Neural cell (in vitro differentiated cells): ENCODE results near the gene HDAC9. TPM values are rescaled to one million over a fixed set of nuclear protein-coding genes. Genes with fewer than 3 reads are reported as not detected.

Source experiments
- H2AFZ ChIP-seq: fragments of 200-600, 300-800 bp; sonication (generic), shearing (Covaris generic); 2 replicates; pipeline ENCODE4 v1.6.0; 2014; ENCODE audit warnings: low read depth, mild to moderate bottlenecking, antibody characterized with exemption, low read length, moderate library complexity
- H3F3A ChIP-seq: fragments of 200-600 bp; shearing (Covaris generic); 2 replicates; pipeline ENCODE4 v1.6.1; 2016; ENCODE audit warnings: mild to moderate bottlenecking, moderate library complexity, mixed read lengths, antibody characterized with exemption, low read length; ENCODE audit not compliant: insufficient read depth, poor library complexity, severe bottlenecking
- H3K27ac ChIP-seq: fragments of 200-600, 300-800 bp; sonication (generic), shearing (Covaris generic); 2 replicates; pipeline ENCODE4 v1.5.1; 2014; ENCODE audit warnings: mild to moderate bottlenecking, low read length, moderate library complexity
- H3K27me3 ChIP-seq: fragments of 300-800, 200-600 bp; sonication (generic), shearing (Covaris generic); 2 replicates; pipeline ENCODE4 v1.6.0; 2014; ENCODE audit warnings: mild to moderate bottlenecking, low read depth, low read length, moderate library complexity; ENCODE audit not compliant: insufficient read depth
- H3K36me3 ChIP-seq: fragments of 300-800, 200-600 bp; sonication (generic), shearing (Covaris generic); 2 replicates; pipeline ENCODE4 v1.5.1; 2014; ENCODE audit warnings: mild to moderate bottlenecking, antibody characterized with exemption, low read length, moderate library complexity; ENCODE audit not compliant: insufficient read depth
- H3K4me2 ChIP-seq: fragments of 300-800, 200-600 bp; sonication (generic), shearing (Covaris generic); 2 replicates; pipeline ENCODE4 v1.6.0; 2014; ENCODE audit warnings: mild to moderate bottlenecking, low read length
- H3K4me3 ChIP-seq: fragments of 300-800, 200-600 bp; sonication (generic), shearing (Covaris generic); 2 replicates; pipeline ENCODE4 v1.5.1; 2014; ENCODE audit warnings: mild to moderate bottlenecking, low read length, moderate library complexity
- H3K79me2 ChIP-seq: fragments of 200-600 bp; shearing (Covaris generic); replicated peaks from 2 replicates; pipeline ENCODE4 v1.6.0; 2014; ENCODE audit warnings: mild to moderate bottlenecking, low read length, moderate library complexity; ENCODE audit not compliant: insufficient read depth
- H3K9ac ChIP-seq: fragments of 300-800, 200-600 bp; sonication (generic), shearing (Covaris generic); 2 replicates; pipeline ENCODE4 v1.6.1; 2016; ENCODE audit warnings: mild to moderate bottlenecking, low read length, mixed read lengths
- H3K9me2 ChIP-seq: fragments of 200-600 bp; shearing (Covaris generic); 2 replicates; pipeline ENCODE4 v1.6.1; 2016; ENCODE audit warnings: mild to moderate bottlenecking, low read length, mixed read lengths; ENCODE audit not compliant: insufficient read depth
- H3K9me3 ChIP-seq: fragments of 200-600, 300-800 bp; sonication (generic), shearing (Covaris generic); 2 replicates; pipeline ENCODE4 v1.6.1; 2016; ENCODE audit warnings: mild to moderate bottlenecking, mixed run types, low read length, moderate library complexity, mixed read lengths
- H4K20me1 ChIP-seq: fragments of 200-600 bp; shearing (Covaris generic); 2 replicates; pipeline ENCODE4 v1.6.1; 2016; ENCODE audit warnings: mild to moderate bottlenecking, mixed run types; ENCODE audit not compliant: insufficient read depth
- EP300 ChIP-seq: fragments of 450-650 bp; conservative IDR thresholded peaks from 2 replicates; pipeline ENCODE4 v1.6.1; 2014; ENCODE audit warnings: antibody characterized with exemption, mild to moderate bottlenecking, moderate library complexity; ENCODE audit not compliant: poor library complexity, severe bottlenecking
- MXI1 ChIP-seq: fragments of 450-650 bp; conservative IDR thresholded peaks from 2 replicates; pipeline ENCODE4 v1.6.1; 2014; ENCODE audit warnings: antibody characterized with exemption, mild to moderate bottlenecking; ENCODE audit not compliant: poor library complexity, severe bottlenecking
- POLR2AphosphoS5 ChIP-seq: IDR thresholded peaks from 2 replicates; pipeline ENCODE4 v1.6.1; 2012
- RAD21 ChIP-seq: fragments of 450-650 bp; conservative IDR thresholded peaks from 2 replicates; pipeline ENCODE4 v1.6.1; 2014; ENCODE audit warnings: antibody characterized with exemption, mild to moderate bottlenecking, moderate library complexity
- SMC3 ChIP-seq: fragments of 450-650 bp; conservative IDR thresholded peaks from 2 replicates; pipeline ENCODE4 v1.6.1; 2014; ENCODE audit warnings: antibody characterized with exemption, mild to moderate bottlenecking, moderate library complexity; ENCODE audit not compliant: poor library complexity
- TAF1 ChIP-seq: IDR thresholded peaks from 2 replicates; pipeline ENCODE4 v1.6.1; 2012; ENCODE audit warnings: low read depth
- polyA plus RNA-seq: library from polyadenylated mRNA; depleted of rRNA; stranded (reverse); fragments of >200 nt; gene quantifications from 2 replicates; pipeline ENCODE4 v1.2.3, GENCODE V29; 2014
- TF ChIP-seq, protein P1 (sequence below): fragments of 450-650 bp; IDR thresholded peaks from 2 replicates; pipeline ENCODE4 v1.5.1; 2014; ENCODE audit warnings: antibody characterized with exemption, mild to moderate bottlenecking, moderate library complexity; ENCODE audit not compliant: poor library complexity, severe bottlenecking
- TF ChIP-seq, protein P2 (sequence below): IDR thresholded peaks from 2 replicates; pipeline ENCODE4 v1.6.1; 2012; ENCODE audit warnings: borderline replicate concordance

Gene HDAC9
- polyA plus RNA-seq, 1 donor from 2014 or later = 15.9 TPM

DNA sequence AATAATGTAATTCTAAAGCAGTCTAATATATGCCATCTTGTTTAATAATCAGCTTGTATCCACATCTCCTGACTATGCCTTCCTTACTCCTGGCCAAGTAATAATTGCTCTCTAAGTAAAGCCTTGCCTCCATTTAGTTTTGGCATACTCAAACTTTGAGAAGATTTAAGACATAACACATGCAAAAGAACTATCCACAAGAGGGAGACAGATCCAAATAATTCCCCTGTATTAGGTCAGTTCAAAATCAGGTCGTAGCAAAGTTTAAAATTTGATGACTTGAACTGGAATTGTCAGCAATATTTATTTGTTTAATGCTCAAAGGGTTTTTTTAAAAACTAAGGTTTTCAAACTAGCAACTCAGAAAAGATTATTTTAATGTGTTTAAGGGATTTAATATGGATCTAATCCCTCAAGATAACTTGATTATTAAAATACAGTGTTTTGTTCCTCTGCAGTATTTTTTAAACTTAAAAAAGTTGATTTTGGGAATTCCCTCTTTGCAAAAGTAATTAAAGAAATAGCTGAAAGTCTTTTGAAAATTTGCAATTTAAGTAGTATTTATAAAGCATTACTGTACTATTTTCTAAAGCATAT is 95.3 kb downstream of the HDAC9 start:
- Histone ChIP-seq H3K9me3 (no peaks in the 10 kb centered on the region), H3K9ac (no peak overlapping the region), H3F3A (no peaks in the 10 kb centered on the region), H3K36me3 (no peaks in the 10 kb centered on the region), H3K27ac (no peak overlapping the region), H3K79me2 (no peaks in the 10 kb centered on the region), H2AFZ (no peak overlapping the region), H3K27me3 (no peaks in the 10 kb centered on the region), H4K20me1 (no peaks in the 10 kb centered on the region), H3K4me3 (no peak overlapping the region), H3K4me2 (no peak overlapping the region), H3K9me2 (no peaks in the 10 kb centered on the region)
- TF ChIP-seq TAF1 (no peak), POLR2AphosphoS5 (no peak), EP300 (no peak), RAD21 (peak; percentile 84), SMC3 (peak; percentile 82), MXI1 (no peak)
- TF ChIP-seq, protein P1, sequence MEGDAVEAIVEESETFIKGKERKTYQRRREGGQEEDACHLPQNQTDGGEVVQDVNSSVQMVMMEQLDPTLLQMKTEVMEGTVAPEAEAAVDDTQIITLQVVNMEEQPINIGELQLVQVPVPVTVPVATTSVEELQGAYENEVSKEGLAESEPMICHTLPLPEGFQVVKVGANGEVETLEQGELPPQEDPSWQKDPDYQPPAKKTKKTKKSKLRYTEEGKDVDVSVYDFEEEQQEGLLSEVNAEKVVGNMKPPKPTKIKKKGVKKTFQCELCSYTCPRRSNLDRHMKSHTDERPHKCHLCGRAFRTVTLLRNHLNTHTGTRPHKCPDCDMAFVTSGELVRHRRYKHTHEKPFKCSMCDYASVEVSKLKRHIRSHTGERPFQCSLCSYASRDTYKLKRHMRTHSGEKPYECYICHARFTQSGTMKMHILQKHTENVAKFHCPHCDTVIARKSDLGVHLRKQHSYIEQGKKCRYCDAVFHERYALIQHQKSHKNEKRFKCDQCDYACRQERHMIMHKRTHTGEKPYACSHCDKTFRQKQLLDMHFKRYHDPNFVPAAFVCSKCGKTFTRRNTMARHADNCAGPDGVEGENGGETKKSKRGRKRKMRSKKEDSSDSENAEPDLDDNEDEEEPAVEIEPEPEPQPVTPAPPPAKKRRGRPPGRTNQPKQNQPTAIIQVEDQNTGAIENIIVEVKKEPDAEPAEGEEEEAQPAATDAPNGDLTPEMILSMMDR = peak; percentile 81
- TF ChIP-seq, protein P2, sequence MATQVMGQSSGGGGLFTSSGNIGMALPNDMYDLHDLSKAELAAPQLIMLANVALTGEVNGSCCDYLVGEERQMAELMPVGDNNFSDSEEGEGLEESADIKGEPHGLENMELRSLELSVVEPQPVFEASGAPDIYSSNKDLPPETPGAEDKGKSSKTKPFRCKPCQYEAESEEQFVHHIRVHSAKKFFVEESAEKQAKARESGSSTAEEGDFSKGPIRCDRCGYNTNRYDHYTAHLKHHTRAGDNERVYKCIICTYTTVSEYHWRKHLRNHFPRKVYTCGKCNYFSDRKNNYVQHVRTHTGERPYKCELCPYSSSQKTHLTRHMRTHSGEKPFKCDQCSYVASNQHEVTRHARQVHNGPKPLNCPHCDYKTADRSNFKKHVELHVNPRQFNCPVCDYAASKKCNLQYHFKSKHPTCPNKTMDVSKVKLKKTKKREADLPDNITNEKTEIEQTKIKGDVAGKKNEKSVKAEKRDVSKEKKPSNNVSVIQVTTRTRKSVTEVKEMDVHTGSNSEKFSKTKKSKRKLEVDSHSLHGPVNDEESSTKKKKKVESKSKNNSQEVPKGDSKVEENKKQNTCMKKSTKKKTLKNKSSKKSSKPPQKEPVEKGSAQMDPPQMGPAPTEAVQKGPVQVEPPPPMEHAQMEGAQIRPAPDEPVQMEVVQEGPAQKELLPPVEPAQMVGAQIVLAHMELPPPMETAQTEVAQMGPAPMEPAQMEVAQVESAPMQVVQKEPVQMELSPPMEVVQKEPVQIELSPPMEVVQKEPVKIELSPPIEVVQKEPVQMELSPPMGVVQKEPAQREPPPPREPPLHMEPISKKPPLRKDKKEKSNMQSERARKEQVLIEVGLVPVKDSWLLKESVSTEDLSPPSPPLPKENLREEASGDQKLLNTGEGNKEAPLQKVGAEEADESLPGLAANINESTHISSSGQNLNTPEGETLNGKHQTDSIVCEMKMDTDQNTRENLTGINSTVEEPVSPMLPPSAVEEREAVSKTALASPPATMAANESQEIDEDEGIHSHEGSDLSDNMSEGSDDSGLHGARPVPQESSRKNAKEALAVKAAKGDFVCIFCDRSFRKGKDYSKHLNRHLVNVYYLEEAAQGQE = no peak

DNA sequence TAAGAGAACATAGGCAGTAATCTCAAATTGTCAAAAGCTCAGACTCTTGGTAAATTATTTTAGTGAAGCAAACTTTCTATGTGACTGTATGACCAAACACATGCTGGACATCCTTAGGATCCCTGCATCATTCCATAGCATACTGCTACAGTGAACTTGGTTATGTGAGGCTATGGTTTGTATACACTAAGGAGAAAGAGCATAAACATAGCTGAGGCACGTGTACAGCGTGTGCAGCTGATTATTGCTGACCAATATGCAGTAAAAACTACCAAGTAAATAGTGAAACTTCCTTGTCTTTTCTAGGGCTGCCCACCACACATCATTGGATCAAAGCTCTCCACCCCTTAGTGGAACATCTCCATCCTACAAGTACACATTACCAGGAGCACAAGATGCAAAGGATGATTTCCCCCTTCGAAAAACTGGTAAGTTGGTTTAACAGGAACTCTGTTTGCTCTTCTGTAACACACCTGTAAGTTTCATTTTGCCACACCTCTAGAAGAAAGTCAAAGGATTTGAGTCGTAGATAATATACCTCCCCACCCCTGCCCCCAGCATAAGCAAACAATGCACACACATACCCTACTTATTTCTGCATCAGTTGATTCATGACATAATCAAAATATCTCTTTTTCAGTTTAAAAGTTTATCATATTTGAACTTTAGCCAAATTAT is 98.2 kb downstream of the HDAC9 start:
- H3K4me2 ChIP-seq = no peak overlapping the region
- no peak for TF ChIP-seq SMC3
- TF ChIP-seq, protein P2 = no peak
- no peak for TF ChIP-seq POLR2AphosphoS5
- TF ChIP-seq EP300 = no peak
- no peak for TF ChIP-seq MXI1
- H3K9ac ChIP-seq = no peak overlapping the region

More for the DNA sequence above, 98.2 kb downstream of the HDAC9 start:
- Histone ChIP-seq H3F3A (no peaks in the 10 kb centered on the region), H3K79me2 (no peaks in the 10 kb centered on the region), H2AFZ (no peak overlapping the region), H3K9me2 (no peaks in the 10 kb centered on the region), H3K4me3 (no peak overlapping the region), H4K20me1 (no peaks in the 10 kb centered on the region), H3K36me3 (no peaks in the 10 kb centered on the region), H3K27ac (no peak overlapping the region), H3K9me3 (no peaks in the 10 kb centered on the region), H3K27me3 (no peaks in the 10 kb centered on the region)
